ENCODE data around the gene CBX4. TPM values are rescaled to one million over a fixed set of nuclear protein-coding genes. Genes with fewer than 3 reads are reported as not detected.
A peak's percentile ranks its signal among the peaks of the same experiment; 100 is the strongest.

CBX4 gene
- total and polyA plus RNA-seq, 2 of the 13 experiments (the other 11 are each of a cell fraction or from before 2014, with no cell fraction given): 25.8 to 50.8 TPM

DNA sequence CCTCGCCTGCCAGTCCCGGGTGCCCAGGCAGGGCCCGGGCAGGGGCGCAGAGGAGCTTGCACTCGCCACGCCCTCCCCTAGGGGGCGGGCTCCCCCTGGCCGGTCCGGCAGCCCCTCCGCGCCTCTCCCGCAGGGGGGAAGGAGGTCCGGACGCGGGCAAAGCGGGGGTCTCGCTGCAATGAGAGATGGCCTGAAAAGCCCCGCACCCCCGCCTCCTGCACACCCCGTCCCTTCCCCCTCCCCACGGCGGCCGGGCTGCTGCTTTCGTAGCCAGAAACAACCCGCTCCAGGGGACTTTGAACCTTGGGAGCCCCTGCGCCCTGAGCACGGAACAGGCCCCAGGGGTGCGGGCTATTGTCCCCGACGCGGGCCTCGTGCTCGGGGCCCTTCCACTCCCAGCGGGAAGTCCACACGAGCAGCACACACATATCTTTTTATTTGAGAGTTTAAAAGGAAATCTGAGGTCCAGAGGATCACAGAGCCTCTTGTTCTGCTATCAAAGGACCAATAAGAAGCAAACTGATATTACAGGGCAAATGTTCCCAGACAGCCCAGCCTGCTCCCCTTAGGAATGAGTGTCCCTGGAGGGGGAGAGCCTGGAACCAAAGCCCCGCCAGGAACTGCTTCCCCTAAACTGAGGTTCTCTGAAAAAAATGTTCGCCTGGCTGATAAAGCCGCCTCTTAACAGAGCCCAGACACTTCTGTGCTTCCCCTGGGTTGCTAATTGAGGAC is 5.8 kb upstream of the CBX4 start (continued):
- TF ChIP-seq, protein P1, sequence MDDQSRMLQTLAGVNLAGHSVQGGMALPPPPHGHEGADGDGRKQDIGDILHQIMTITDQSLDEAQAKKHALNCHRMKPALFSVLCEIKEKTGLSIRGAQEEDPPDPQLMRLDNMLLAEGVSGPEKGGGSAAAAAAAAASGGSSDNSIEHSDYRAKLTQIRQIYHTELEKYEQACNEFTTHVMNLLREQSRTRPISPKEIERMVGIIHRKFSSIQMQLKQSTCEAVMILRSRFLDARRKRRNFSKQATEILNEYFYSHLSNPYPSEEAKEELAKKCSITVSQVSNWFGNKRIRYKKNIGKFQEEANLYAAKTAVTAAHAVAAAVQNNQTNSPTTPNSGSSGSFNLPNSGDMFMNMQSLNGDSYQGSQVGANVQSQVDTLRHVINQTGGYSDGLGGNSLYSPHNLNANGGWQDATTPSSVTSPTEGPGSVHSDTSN (CRISPR knock-in tag; IDR thresholded peaks at IDR 0.05; ENCODE audit: borderline replicate concordance): no peak
- peak; percentile 73 for TF ChIP-seq PHF8 (CRISPR knock-in tag; IDR thresholded peaks at IDR 0.05)
- TF ChIP-seq ZBTB38 (CRISPR knock-in tag; IDR thresholded peaks at IDR 0.05): no peak; the same call in 1 of the 2 replicates
- TF ChIP-seq ZNF740 (CRISPR knock-in tag; IDR thresholded peaks at IDR 0.05): peak; percentile 65; the same call in 1 of the 2 replicates
- TF ChIP-seq CCAR2 (optimal IDR thresholded peaks at IDR 0.05; ENCODE audit: low read depth, low read length): no peak
- peak; percentile 82 for TF ChIP-seq YEATS4 (CRISPR knock-in tag; IDR thresholded peaks at IDR 0.05; ENCODE audit: borderline replicate concordance)
- TF ChIP-seq ZNF776 (CRISPR knock-in tag; IDR thresholded peaks at IDR 0.05): peak; percentile 64; the same call in 1 of the 2 replicates
- no peak for TF ChIP-seq ZNF790 (CRISPR knock-in tag; IDR thresholded peaks at IDR 0.05; ENCODE audit: borderline replicate concordance)
- no peak for TF ChIP-seq ZNF382 (CRISPR knock-in tag; IDR thresholded peaks at IDR 0.05; ENCODE audit: borderline replicate concordance)
- peak; percentile 77 for TF ChIP-seq THAP11 (CRISPR knock-in tag; IDR thresholded peaks at IDR 0.05)
- no peak for TF ChIP-seq CENPT (CRISPR knock-in tag; IDR thresholded peaks at IDR 0.05; ENCODE audit: low read depth)
- TF ChIP-seq RBFOX2 (IDR thresholded peaks at IDR 0.05; ENCODE audit: low read depth, low read length): 0 out of 2 replicates have a peak, but pooled peaks have one; percentile 51
- 0 out of 2 replicates have a peak, but pooled peaks have one; percentile 83 for TF ChIP-seq PCBP1 (IDR thresholded peaks at IDR 0.05; ENCODE audit: borderline replicate concordance, low read depth, low read length)
- no peak for TF ChIP-seq HCFC1 (IDR thresholded peaks at IDR 0.05; ENCODE audit: low read depth, low read length)
- TF ChIP-seq, protein P2, sequence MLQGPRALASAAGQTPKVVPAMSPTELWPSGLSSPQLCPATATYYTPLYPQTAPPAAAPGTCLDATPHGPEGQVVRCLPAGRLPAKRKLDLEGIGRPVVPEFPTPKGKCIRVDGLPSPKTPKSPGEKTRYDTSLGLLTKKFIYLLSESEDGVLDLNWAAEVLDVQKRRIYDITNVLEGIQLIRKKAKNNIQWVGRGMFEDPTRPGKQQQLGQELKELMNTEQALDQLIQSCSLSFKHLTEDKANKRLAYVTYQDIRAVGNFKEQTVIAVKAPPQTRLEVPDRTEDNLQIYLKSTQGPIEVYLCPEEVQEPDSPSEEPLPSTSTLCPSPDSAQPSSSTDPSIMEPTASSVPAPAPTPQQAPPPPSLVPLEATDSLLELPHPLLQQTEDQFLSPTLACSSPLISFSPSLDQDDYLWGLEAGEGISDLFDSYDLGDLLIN (CRISPR knock-in tag; IDR thresholded peaks at IDR 0.05; ENCODE audit: borderline replicate concordance): peak; percentile 66; the same call in 1 of the 2 replicates
- no peak; the same call in 1 of the 2 replicates for TF ChIP-seq REXO4 (CRISPR knock-in tag; IDR thresholded peaks at IDR 0.05; ENCODE audit: borderline replicate concordance)
- peak; percentile 72; the same call in 1 of the 2 replicates for TF ChIP-seq ZBTB4 (CRISPR knock-in tag; IDR thresholded peaks at IDR 0.05; ENCODE audit: borderline replicate concordance)
- no peak for TF ChIP-seq FOSL1 (CRISPR knock-in tag; IDR thresholded peaks at IDR 0.05; ENCODE audit: borderline replicate concordance)
- TF ChIP-seq CREB3 (CRISPR knock-in tag; IDR thresholded peaks at IDR 0.05): no peak
- no peak for TF ChIP-seq RCOR2 (CRISPR knock-in tag; IDR thresholded peaks at IDR 0.05)
- TF ChIP-seq ZNF619 (CRISPR knock-in tag; IDR thresholded peaks at IDR 0.05): 0 out of 2 replicates have a peak, but pooled peaks have one; percentile 26
- TF ChIP-seq, protein P3, sequence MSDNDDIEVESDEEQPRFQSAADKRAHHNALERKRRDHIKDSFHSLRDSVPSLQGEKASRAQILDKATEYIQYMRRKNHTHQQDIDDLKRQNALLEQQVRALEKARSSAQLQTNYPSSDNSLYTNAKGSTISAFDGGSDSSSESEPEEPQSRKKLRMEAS (IDR thresholded peaks at IDR 0.05): peak; percentile 98
